ENCODE measurements around the gene MAB21L2.

The MAB21L2 gene

DNA sequence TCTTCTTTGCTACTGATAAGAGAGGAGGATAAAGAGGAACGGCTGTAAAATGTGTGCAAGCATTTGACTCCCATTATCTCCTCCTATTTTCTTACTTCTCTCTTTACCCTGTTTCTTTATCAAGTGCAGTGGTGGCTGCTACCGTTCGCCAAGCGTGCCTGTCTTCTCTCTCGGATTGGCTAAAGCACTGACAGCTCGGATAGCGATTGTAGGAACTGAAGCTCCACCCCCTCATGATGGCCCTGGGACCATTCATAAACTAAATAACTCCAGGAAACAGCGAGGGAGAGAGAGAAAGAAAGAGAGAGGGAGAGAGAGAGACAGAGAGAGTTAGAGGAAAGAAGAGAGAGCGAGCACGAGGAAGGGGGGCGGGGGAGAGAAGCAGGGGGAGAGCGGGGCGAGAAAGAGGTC lies 305 bp upstream of the MAB21L2 start:
- no peaks in the 10 kb centered on the region for H3K36me3 ChIP-seq (replicated peaks)
- peaks cover 5% of the 10 kb centered on the region; the same call in 1 of the 2 replicates for H3K4me1 ChIP-seq
- no peak for DNase-seq (ENCODE audit: low spot score in 2 of 2)
- no peaks in the 10 kb centered on the region for H3K27me3 ChIP-seq (ENCODE audit: low read depth)
- no peak overlapping the region for H3K4me3 ChIP-seq
- in situ Hi-C loops (cut with MboI; ENCODE audit: low sequenced_read_pairs), result no loop called here
- no peaks in the 10 kb centered on the region for H3K9me3 ChIP-seq

DNA sequence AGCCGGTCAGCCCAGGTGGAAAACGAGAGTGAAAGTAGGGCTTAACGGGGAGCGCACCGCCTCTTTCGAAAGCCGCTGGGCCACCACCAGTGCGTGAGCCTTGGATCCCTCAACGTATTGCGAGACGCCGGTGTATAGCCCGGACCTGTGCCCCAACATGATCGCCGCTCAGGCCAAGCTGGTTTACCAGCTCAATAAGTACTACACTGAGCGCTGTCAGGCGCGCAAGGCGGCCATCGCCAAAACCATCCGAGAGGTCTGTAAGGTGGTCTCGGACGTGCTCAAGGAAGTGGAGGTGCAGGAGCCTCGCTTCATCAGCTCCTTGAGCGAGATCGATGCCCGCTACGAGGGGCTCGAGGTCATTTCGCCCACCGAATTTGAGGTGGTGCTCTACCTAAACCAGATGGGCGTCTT lies 929 bp downstream of the MAB21L2 start:
- H3K9me3 ChIP-seq, result no peaks in the 10 kb centered on the region
- no peaks in the 10 kb centered on the region for H3K36me3 ChIP-seq (replicated peaks)
- no peak overlapping the region for H3K4me3 ChIP-seq
- peaks cover 2% of the 10 kb centered on the region; the same call in 1 of the 2 replicates for H3K4me1 ChIP-seq
- H3K27me3 ChIP-seq (ENCODE audit: low read depth), result no peaks in the 10 kb centered on the region
- in situ Hi-C loops (cut with MboI; ENCODE audit: low sequenced_read_pairs), result no loop called here
- DNase-seq (ENCODE audit: low spot score in 2 of 2), result no peak

DNA sequence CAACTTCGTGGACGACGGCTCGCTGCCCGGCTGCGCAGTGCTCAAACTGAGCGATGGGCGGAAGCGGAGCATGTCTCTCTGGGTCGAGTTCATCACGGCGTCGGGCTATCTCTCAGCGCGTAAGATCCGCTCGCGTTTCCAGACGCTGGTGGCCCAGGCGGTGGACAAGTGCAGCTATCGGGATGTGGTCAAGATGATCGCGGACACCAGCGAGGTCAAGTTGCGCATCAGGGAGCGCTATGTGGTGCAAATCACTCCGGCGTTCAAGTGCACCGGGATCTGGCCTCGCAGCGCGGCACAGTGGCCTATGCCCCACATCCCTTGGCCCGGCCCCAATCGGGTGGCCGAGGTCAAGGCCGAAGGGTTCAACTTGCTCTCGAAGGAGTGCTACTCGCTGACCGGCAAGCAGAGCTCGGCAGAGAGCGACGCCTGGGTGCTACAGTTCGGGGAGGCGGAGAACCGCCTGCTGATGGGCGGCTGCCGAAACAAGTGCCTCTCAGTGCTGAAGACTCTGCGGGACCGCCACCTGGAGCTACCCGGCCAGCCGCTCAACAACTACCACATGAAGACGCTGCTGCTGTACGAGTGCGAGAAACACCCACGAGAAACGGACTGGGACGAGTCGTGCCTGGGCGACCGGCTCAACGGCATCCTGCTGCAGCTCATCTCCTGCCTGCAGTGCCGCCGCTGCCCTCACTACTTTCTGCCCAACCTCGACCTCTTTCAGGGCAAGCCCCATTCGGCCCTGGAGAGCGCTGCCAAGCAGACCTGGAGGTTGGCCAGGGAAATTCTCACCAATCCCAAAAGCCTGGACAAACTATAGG lies 1.5 kb downstream of the MAB21L2 start:
- Histone ChIP-seq H3K36me3 (replicated peaks) (no peaks in the 10 kb centered on the region), H3K9me3 (no peaks in the 10 kb centered on the region), H3K27me3 (ENCODE audit: low read depth) (no peaks in the 10 kb centered on the region), H3K4me1 (peaks cover 4% of the 10 kb centered on the region), H3K4me3 (no peak overlapping the region)
- in situ Hi-C loops (cut with MboI; ENCODE audit: low sequenced_read_pairs), result no loop called here
- no peak for DNase-seq (ENCODE audit: low spot score in 2 of 2)

DNA sequence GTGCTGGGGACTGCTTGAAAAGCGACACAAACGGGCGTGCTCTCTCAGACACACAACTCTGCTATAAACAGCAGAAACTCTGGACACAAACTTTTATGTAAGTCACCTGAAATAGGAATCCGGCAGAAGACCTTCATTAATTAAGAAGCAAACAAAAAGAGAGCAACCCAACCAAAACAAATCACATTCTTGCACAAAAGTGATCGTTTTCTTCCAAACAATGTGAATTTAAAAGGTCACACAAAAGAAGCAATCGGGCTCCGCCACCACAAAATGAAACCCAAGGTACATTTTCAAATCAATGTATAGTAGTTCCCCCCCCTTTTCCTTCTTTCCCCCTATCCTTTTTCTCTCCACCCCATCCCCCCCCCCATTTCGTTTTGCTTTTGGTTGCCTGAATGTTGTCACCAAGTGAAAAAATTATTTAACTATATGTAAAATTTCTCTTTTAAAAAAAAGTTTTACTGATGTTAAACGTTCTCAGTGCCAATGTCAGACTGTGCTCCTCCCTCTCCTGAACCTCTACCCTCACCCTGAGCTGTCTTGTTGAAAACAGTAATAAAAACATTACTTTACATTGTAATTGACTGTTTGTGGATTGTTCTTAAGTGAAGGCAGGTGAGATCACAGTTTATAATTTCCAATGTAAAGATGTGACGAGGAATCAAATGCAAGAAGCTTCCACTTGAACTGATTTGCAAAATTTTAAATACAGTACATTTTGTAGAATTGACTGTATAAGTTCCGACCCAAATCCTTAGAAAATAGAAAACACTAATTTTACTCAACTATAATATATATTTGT lies 2.4 kb downstream of the MAB21L2 start:
- no peak for DNase-seq (ENCODE audit: low spot score in 2 of 2)
- no peaks in the 10 kb centered on the region for H3K36me3 ChIP-seq (replicated peaks)
- peaks cover 4% of the 10 kb centered on the region for H3K4me1 ChIP-seq
- in situ Hi-C loops (cut with MboI; ENCODE audit: low sequenced_read_pairs), result no loop called here
- H3K4me3 ChIP-seq, result no peak overlapping the region
- H3K9me3 ChIP-seq, result no peaks in the 10 kb centered on the region
- no peaks in the 10 kb centered on the region for H3K27me3 ChIP-seq (ENCODE audit: low read depth)

DNA sequence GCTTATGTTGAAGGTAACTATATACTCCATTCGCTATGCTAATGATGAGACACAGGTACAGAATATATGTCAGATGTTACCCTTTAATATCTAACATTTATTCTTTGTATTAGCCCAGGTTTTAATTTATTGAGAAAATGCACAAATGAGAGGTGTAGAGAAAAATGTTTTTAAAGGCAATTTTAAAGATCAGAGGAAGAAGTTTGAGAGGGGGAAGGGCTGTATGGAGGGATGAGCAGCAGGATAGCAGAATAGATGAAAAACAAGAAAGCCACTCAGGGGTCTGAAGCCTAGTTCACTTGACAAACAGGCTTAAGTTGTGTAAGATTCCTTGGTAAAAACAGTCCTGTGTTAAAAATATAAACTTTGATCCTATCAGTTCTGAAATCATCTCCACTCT lies 3.7 kb downstream of the MAB21L2 start:
- Histone ChIP-seq H3K4me3 (no peak overlapping the region), H3K9me3 (no peaks in the 10 kb centered on the region), H3K36me3 (replicated peaks) (no peaks in the 10 kb centered on the region), H3K27me3 (ENCODE audit: low read depth) (no peaks in the 10 kb centered on the region), H3K4me1 (peaks cover 4% of the 10 kb centered on the region)
- DNase-seq (ENCODE audit: low spot score in 2 of 2), result no peak
- in situ Hi-C loops (cut with MboI; ENCODE audit: low sequenced_read_pairs), result no loop called here

DNA sequence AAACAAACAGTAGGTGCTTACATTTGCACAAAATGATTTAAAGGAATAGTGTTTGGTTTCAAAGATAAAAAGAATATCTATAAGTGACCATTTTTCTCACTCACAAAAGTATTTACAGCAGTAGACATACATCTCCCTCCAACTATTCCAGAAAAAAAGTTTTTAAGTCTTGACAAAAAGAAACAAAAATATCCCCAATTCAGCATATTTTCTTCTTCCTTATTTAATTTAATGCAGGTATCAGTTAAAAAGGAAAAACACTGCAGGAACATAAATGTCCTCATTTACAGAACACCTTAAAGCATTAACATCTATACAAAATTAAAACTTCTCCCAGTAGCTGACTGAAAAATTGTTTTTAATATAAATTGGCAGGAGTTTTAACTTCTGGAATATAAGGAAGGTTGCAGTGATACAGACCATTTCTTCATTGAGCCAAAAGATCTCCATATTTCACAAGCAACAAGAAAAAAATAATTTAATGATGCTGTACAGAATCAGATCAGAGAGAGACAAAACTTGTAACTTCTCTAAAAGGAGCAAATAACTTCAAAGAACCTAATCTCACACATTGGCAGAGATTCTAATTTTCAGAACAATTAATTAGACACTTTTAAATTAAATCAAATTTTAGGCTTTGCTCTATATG lies 4.3 kb downstream of the MAB21L2 start:
- no peaks in the 10 kb centered on the region for H3K27me3 ChIP-seq (ENCODE audit: low read depth)
- in situ Hi-C loops (cut with MboI; ENCODE audit: low sequenced_read_pairs), result no loop called here

DNA sequence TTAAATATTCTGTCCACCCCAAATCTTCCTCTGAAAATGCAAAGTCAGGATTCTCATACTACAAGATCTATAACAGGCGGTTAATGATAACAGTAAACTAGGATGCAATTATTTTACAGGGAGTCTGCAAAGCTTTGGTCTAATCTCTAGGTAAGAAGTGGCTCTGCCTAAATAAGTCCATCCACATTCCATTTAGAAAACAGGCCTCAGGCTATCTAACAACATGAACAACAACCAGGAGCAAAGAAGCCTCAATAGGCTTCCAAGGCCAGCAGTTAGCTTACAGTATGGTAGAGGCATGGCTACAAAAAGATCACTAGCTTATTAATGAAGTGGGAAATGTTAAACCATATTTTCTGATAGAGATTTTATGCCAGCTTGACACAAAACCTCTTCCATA lies 6.4 kb downstream of the MAB21L2 start:
- Histone ChIP-seq H3K4me3 (no peak overlapping the region), H3K36me3 (replicated peaks) (no peaks in the 10 kb centered on the region), H3K9me3 (no peaks in the 10 kb centered on the region), H3K4me1 (peaks cover 12% of the 10 kb centered on the region), H3K27me3 (ENCODE audit: low read depth) (no peaks in the 10 kb centered on the region)
- DNase-seq (ENCODE audit: low spot score in 2 of 2), result peak in 1 of 2 experiments; percentile 18
- in situ Hi-C loops (cut with MboI; ENCODE audit: low sequenced_read_pairs), result no loop called here

More for the DNA sequence above, 4.3 kb downstream of the MAB21L2 start:
- Histone ChIP-seq H3K4me3 (no peak overlapping the region), H3K36me3 (replicated peaks) (no peaks in the 10 kb centered on the region), H3K9me3 (no peaks in the 10 kb centered on the region), H3K4me1 (peaks cover 4% of the 10 kb centered on the region)
- DNase-seq (ENCODE audit: low spot score in 2 of 2), result no peak

DNA sequence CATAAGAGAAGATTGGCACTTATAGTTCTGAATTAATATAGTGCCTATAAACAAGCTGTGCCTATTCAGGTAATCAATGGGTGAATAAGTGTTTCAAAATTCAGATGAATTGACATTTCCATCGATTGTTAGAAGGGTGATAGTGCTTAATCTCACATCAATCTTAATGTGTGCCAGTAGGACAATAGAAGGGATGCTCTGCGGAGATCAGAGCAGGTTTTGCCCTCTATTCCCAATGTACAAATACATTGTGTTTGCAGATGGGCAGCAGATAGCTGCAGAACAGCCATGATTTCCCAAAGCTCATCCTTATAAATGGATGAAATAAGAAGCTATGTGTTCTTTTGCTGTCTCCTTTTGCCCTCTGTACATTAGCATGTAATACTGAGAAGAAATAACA lies 7.2 kb downstream of the MAB21L2 start:
- H3K36me3 ChIP-seq (replicated peaks), result no peaks in the 10 kb centered on the region
- no peak for DNase-seq (ENCODE audit: low spot score in 2 of 2)
- no peaks in the 10 kb centered on the region for H3K9me3 ChIP-seq
- no peaks in the 10 kb centered on the region for H3K27me3 ChIP-seq (ENCODE audit: low read depth)
- in situ Hi-C loops (cut with MboI; ENCODE audit: low sequenced_read_pairs), result no loop called here
- H3K4me3 ChIP-seq, result no peak overlapping the region
- peaks cover 20% of the 10 kb centered on the region for H3K4me1 ChIP-seq

DNA sequence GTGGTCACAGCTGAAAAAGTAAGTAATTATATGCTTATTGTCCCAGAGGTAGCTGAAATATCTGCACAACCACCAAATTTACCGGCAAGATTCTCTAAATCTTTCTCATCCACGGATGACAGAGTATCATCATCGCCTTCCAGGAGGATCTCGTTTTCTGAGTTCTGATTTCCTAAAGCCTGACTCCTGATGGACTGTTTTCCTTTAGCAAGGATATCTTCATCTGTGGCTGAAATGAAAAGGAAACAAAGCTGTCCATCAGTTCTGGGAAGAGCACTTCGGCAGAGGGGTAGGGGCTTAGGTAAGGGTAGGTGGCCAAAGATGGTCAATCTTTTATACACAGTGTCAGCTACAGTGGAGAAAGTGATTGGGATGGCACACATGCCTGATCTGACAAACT lies 8.7 kb downstream of the MAB21L2 start:
- no peaks in the 10 kb centered on the region for H3K36me3 ChIP-seq (replicated peaks)
- DNase-seq (ENCODE audit: low spot score in 2 of 2), result no peak
- no peak overlapping the region for H3K4me3 ChIP-seq
- no peaks in the 10 kb centered on the region for H3K9me3 ChIP-seq
- H3K27me3 ChIP-seq (ENCODE audit: low read depth), result no peaks in the 10 kb centered on the region
- peaks cover 23% of the 10 kb centered on the region for H3K4me1 ChIP-seq
- in situ Hi-C loops (cut with MboI; ENCODE audit: low sequenced_read_pairs), result no loop called here

DNA sequence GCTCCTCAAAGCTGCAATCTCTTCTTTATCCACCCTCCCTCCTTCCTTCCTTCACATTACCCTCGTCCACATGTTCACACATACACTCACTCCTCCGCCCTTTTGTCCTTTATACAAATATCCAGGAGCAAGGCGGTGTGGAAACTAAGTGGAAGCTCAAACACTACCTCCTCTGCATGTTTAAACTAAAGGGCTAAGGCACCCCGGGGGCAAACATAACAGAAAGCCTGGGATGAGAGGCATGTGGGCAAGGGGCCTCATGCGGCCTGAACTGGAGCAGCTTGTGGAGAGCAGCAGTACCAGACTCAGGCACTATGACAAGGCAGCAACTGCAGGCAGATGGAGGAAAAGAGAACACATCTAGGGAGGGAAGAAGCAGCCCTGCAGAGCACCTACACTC lies 9.5 kb downstream of the MAB21L2 start:
- peak; percentile 44 to 61 for DNase-seq (ENCODE audit: low spot score in 2 of 2)
- in situ Hi-C loops (cut with MboI; ENCODE audit: low sequenced_read_pairs), result no loop called here

DNA sequence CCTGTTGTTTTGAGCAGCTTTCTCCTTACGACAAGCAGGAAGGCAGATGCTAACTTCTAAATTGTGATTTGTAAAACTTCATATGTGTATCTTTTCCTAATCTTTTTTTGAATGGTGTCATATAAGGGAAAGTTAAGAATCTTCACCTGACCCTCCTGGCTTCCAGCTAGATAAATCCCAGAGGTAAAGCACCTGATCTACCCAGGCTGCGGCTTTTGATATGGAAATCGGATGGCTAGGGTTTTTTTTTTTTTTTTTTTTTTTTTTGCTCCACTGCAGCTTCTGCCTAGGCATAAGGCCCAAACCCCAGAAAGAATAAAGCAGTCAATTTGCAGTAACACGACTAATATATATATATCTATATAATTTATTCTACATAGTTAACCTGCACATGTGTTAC lies 10.0 kb downstream of the MAB21L2 start:
- no peak overlapping the region for H3K4me3 ChIP-seq
- DNase-seq (ENCODE audit: low spot score in 2 of 2), result no peak
- H3K36me3 ChIP-seq (replicated peaks), result no peaks in the 10 kb centered on the region
- H3K9me3 ChIP-seq, result no peaks in the 10 kb centered on the region
- in situ Hi-C loops (cut with MboI; ENCODE audit: low sequenced_read_pairs), result no loop called here
- H3K4me1 ChIP-seq, result peaks cover 23% of the 10 kb centered on the region
- no peaks in the 10 kb centered on the region for H3K27me3 ChIP-seq (ENCODE audit: low read depth)

More for the DNA sequence above, 9.5 kb downstream of the MAB21L2 start:
- H3K36me3 ChIP-seq (replicated peaks), result no peaks in the 10 kb centered on the region
- no peaks in the 10 kb centered on the region for H3K27me3 ChIP-seq (ENCODE audit: low read depth)
- peaks cover 23% of the 10 kb centered on the region for H3K4me1 ChIP-seq
- no peaks in the 10 kb centered on the region for H3K9me3 ChIP-seq
- H3K4me3 ChIP-seq, result no peak overlapping the region

DNA sequence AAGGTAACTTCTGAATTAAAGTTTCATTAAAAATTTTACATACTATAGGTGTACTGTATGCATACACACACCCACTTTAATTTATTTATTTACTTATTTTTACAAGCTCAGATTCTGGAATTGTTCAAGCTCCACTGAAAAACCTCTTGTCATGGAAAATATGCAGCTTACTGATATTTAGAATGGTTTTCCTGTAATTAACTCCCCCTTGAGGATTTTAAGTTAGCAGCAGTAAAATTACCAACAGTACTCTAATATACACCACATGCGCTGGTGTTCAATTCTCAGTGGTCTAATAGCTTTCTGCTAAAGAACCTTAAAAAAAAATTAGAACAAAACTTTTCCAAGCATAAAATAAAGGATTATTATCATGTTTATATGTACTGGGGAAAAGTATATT lies 12.0 kb downstream of the MAB21L2 start:
- Histone ChIP-seq H3K9me3 (no peaks in the 10 kb centered on the region), H3K27me3 (ENCODE audit: low read depth) (no peaks in the 10 kb centered on the region), H3K4me1 (peaks cover 19% of the 10 kb centered on the region), H3K36me3 (replicated peaks) (no peaks in the 10 kb centered on the region), H3K4me3 (no peak overlapping the region)
- DNase-seq (ENCODE audit: low spot score in 2 of 2), result peak in 1 of 2 experiments; percentile 90
- in situ Hi-C loops (cut with MboI; ENCODE audit: low sequenced_read_pairs), result no loop called here

DNA sequence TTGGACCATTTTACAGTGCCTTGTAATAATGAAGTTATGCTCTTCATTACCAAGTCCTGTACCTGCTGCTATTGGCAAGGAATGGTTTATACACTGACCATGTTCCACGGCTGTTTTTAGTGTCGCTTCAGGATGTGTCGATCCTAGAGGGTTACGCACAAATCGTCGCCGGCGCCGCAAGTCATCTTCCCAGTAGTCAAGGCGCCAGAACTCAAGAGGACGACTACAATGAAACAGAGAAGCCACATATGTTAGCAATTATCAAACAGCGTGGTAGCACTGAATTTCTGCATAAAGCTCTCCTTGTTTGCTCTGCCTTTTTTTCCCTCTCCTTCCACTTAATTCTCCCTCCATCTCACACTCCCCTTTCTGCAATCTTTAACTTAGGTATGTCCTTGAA lies 17.0 kb downstream of the MAB21L2 start:
- in situ Hi-C loops (cut with MboI; ENCODE audit: low sequenced_read_pairs), result no loop called here
- H3K9me3 ChIP-seq, result no peaks in the 10 kb centered on the region
- peaks cover 5% of the 10 kb centered on the region for H3K4me1 ChIP-seq
- H3K4me3 ChIP-seq, result no peak overlapping the region
- H3K36me3 ChIP-seq (replicated peaks), result no peaks in the 10 kb centered on the region
- DNase-seq (ENCODE audit: low spot score in 2 of 2), result no peak
- no peaks in the 10 kb centered on the region for H3K27me3 ChIP-seq (ENCODE audit: low read depth)

DNA sequence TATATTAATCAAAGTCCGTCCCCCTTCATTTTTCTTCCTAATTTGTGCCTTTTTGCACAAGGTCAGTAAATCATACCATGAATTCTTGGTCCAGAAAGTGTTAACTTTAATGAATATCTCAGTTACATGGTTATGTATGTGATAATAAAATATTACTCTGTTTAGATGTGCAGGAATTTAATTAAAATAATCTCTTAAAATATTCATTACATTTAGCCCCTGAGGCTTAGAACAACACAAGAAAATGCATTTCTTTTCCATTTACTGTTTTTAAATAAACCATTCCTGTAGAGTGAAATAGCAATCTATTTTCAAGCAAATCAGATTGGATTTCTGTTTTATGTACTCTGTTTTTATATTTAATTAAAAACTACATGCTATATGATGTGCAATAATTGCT lies 17.6 kb downstream of the MAB21L2 start:
- Histone ChIP-seq H3K27me3 (ENCODE audit: low read depth) (no peaks in the 10 kb centered on the region), H3K9me3 (no peaks in the 10 kb centered on the region), H3K36me3 (replicated peaks) (no peaks in the 10 kb centered on the region), H3K4me1 (no peaks in the 10 kb centered on the region; the same call in 1 of the 2 replicates), H3K4me3 (no peak overlapping the region)
- no peak for DNase-seq (ENCODE audit: low spot score in 2 of 2)
- in situ Hi-C loops (cut with MboI; ENCODE audit: low sequenced_read_pairs), result no loop called here
